ENCODE data around the gene APOB.

The APOB gene

GRCh38 chr2:21059885-21060610 lies 16.2 kb upstream of the APOB start:
- H3K36me3 ChIP-seq (replicated peaks): no peaks in the 10 kb centered on the region
- no peaks in the 10 kb centered on the region for H3K27me3 ChIP-seq (replicated peaks)
- H3K4me3 ChIP-seq (ENCODE audit: low read depth, low read length): no peak overlapping the region
- no peak for DNase-seq
- H3K27ac ChIP-seq: no peak overlapping the region
- in situ Hi-C loops (cut with HindIII; ENCODE audit: low pct_ligation_motif_present, low sequenced_read_pairs): no loop called here
- TF ChIP-seq CTCF (IDR thresholded peaks at IDR 0.05; ENCODE audit: low read depth, low read length, missing control alignments): no peak

- in situ Hi-C loops (cut with HindIII; ENCODE audit: low pct_ligation_motif_present, low sequenced_read_pairs): no loop called here
- no peak for TF ChIP-seq CTCF (IDR thresholded peaks at IDR 0.05; ENCODE audit: low read depth, low read length, missing control alignments)
- Histone ChIP-seq H3K27ac (no peak overlapping the region), H3K27me3 (replicated peaks) (no peaks in the 10 kb centered on the region), H3K36me3 (replicated peaks) (no peaks in the 10 kb centered on the region), H3K4me3 (ENCODE audit: low read depth, low read length) (no peak overlapping the region)
- DNase-seq: no peak
These were observed 13.2 kb upstream of the APOB start for GRCh38 chr2:21057097-21057496.

GRCh38 chr2:21055879-21056790 lies 12.3 kb upstream of the APOB start:
- H3K36me3 ChIP-seq (replicated peaks): no peaks in the 10 kb centered on the region
- no peak overlapping the region for H3K4me3 ChIP-seq (ENCODE audit: low read depth, low read length)
- H3K27me3 ChIP-seq (replicated peaks): no peaks in the 10 kb centered on the region
- H3K27ac ChIP-seq: no peak overlapping the region
- no peak for TF ChIP-seq CTCF (IDR thresholded peaks at IDR 0.05; ENCODE audit: low read depth, low read length, missing control alignments)
- in situ Hi-C loops (cut with HindIII; ENCODE audit: low pct_ligation_motif_present, low sequenced_read_pairs): no loop called here
- DNase-seq: no peak

- Histone ChIP-seq H3K27me3 (replicated peaks) (no peaks in the 10 kb centered on the region), H3K36me3 (replicated peaks) (no peaks in the 10 kb centered on the region), H3K4me3 (ENCODE audit: low read depth, low read length) (no peak overlapping the region), H3K27ac (no peak overlapping the region)
- no peak for TF ChIP-seq CTCF (IDR thresholded peaks at IDR 0.05; ENCODE audit: low read depth, low read length, missing control alignments)
- in situ Hi-C loops (cut with HindIII; ENCODE audit: low pct_ligation_motif_present, low sequenced_read_pairs): no loop called here
- DNase-seq: no peak
These were observed 11.6 kb upstream of the APOB start for GRCh38 chr2:21055451-21055850.

- in situ Hi-C loops (cut with HindIII; ENCODE audit: low pct_ligation_motif_present, low sequenced_read_pairs): no loop called here
- Histone ChIP-seq H3K36me3 (replicated peaks) (no peaks in the 10 kb centered on the region), H3K4me3 (ENCODE audit: low read depth, low read length) (no peak overlapping the region), H3K27me3 (replicated peaks) (no peaks in the 10 kb centered on the region), H3K27ac (no peak overlapping the region)
- TF ChIP-seq CTCF (IDR thresholded peaks at IDR 0.05; ENCODE audit: low read depth, low read length, missing control alignments): no peak
- DNase-seq: no peak
These were observed 10.1 kb upstream of the APOB start for GRCh38 chr2:21054011-21054410.

Measured in brain microvascular endothelial cell (primary cell).